Left renal cortex interstitium (tissue), 4 donors: Measurements from ENCODE around the gene PUM1. TPM values are rescaled to one million over a fixed set of nuclear protein-coding genes. Genes with fewer than 3 reads are reported as not detected.

Experiments used
- DNase-seq, 4 donors: peaks; one replicate each; pipeline ENCODE4 v3.0.0-alpha.2; 2013; ENCODE audit warnings: low read depth in 4 of 4, low spot score in 2 of 4, missing footprints in 1 of 4
- polyA plus RNA-seq, 4 donors: library from polyadenylated mRNA; unstranded; fragments of 120-200 nt; gene quantifications; one replicate each; pipeline ENCODE4 v1.2.1, GENCODE V29; 2013; ENCODE audit not compliant: insufficient read length in 4 of 4

Gene PUM1
- polyA plus RNA-seq, 4 donors = 92.1 to 126 (median 115) TPM

- no peak for DNase-seq
Observed at GRCh38 chr1:30899577-30900389, 165.7 kb downstream of the PUM1 start.

- DNase-seq = no peak
Observed at GRCh38 chr1:30898031-30898815, 167.3 kb downstream of the PUM1 start.

- DNase-seq = no peak
Observed at GRCh38 chr1:30896905-30897304, 168.6 kb downstream of the PUM1 start.

GRCh38 chr1:30895944-30896660, 169.4 kb downstream of the PUM1 start:
- DNase-seq = no peak

GRCh38 chr1:30895382-30895943, 170.1 kb downstream of the PUM1 start:
- DNase-seq = no peak

GRCh38 chr1:30894508-30894973, 171.0 kb downstream of the PUM1 start:
- DNase-seq = no peak

- no peak for DNase-seq
Observed at GRCh38 chr1:30893776-30894507, 171.6 kb downstream of the PUM1 start.

GRCh38 chr1:30892671-30893073, 172.8 kb downstream of the PUM1 start:
- no peak for DNase-seq

- no peak for DNase-seq
Observed at GRCh38 chr1:30891227-30891552, 174.3 kb downstream of the PUM1 start.

GRCh38 chr1:30890502-30891226, 174.9 kb downstream of the PUM1 start:
- no peak for DNase-seq

- no peak for DNase-seq
Observed at GRCh38 chr1:30889511-30889910, 176.0 kb downstream of the PUM1 start.

GRCh38 chr1:30888975-30889374, 176.5 kb downstream of the PUM1 start:
- no peak for DNase-seq

GRCh38 chr1:30888391-30888790, 177.1 kb downstream of the PUM1 start:
- no peak for DNase-seq

- no peak for DNase-seq
Observed at GRCh38 chr1:30887485-30888315, 177.8 kb downstream of the PUM1 start.

GRCh38 chr1:30886710-30887428, 178.6 kb downstream of the PUM1 start:
- DNase-seq = no peak

- DNase-seq = no peak
Observed at GRCh38 chr1:30885570-30886522, 179.7 kb downstream of the PUM1 start.

GRCh38 chr1:30884723-30885122, 180.8 kb downstream of the PUM1 start:
- DNase-seq = no peak
